ENCODE measurements around the gene MAMDC4.

The MAMDC4 gene

DNA sequence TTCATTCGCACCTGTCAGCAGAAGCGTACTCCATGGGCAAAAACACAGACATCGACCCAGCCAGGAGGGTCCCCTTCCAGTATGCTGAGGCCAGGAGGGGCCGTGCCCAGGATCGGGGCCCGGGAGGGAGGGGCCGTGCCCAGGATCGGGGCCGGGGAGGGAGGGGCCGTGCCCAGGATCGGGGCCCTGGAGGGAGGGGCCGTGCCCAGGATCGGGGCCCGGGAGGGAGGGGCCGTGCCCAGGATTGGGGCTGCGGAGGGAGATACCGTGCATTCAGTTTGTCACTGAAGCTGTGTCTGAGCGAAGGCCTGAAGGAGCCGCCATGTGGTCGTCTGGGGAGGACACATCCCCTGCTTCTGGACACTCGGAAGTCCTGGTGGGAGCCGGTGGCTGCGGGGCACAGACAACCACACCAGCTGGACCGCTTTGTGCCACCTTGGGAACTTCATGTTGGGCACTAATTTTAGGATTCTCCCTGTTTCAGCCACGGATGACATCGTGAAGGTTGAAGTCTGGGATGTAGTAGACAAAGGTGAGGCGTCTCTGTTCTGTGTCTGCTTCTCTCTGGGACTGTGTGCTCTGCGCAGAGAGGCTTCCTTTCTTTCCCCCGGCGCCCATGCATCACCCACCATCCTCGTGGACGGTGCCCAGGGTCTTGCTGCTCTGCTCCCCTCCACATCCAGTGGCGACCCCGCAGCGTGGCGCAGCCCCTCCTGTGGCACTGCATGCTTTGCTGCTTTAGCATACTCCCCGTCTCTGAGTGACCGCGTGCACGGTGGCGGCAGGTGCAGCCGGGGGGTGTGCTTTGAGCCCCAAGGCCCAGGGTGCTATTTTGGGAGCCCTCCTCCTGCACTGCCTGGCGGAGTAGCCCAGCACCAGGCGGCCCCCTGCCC is 26.6 kb upstream of the MAMDC4 start:
- DNase-seq = no peak
- H3K36me3 ChIP-seq = peaks cover 74% of the 10 kb centered on the region
- H3K4me3 ChIP-seq (ENCODE audit: low read depth, low read length) = no peak overlapping the region

DNA sequence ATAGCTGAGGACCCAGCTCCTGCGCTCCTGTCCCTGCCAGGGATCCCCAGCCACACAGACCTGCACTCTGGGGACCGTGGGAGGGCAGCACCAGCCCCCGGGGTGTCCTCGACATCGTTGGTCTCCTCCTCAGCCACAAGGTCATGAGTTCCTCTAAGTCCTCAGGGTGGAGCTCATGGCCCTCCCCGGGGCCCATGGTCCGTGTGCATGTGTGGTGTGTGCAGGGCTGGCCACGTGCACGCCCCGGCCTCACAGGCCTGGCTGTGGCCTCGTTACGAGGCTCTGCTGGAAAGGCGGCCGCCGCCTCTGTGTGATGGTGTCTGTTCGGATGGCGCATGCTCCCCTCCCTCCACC is 26.0 kb upstream of the MAMDC4 start:
- no peaks in the 10 kb centered on the region for H3K4me1 ChIP-seq
- H3K4me3 ChIP-seq (ENCODE audit: low read depth, low read length) = no peak overlapping the region
- no peaks in the 10 kb centered on the region for H3K27me3 ChIP-seq
- no peaks in the 10 kb centered on the region for H3K9me3 ChIP-seq
- H3K36me3 ChIP-seq = peaks cover 77% of the 10 kb centered on the region
- no peak for DNase-seq
- TF ChIP-seq, protein P1, sequence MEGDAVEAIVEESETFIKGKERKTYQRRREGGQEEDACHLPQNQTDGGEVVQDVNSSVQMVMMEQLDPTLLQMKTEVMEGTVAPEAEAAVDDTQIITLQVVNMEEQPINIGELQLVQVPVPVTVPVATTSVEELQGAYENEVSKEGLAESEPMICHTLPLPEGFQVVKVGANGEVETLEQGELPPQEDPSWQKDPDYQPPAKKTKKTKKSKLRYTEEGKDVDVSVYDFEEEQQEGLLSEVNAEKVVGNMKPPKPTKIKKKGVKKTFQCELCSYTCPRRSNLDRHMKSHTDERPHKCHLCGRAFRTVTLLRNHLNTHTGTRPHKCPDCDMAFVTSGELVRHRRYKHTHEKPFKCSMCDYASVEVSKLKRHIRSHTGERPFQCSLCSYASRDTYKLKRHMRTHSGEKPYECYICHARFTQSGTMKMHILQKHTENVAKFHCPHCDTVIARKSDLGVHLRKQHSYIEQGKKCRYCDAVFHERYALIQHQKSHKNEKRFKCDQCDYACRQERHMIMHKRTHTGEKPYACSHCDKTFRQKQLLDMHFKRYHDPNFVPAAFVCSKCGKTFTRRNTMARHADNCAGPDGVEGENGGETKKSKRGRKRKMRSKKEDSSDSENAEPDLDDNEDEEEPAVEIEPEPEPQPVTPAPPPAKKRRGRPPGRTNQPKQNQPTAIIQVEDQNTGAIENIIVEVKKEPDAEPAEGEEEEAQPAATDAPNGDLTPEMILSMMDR (IDR thresholded peaks at IDR 0.05; ENCODE audit: low read depth, low read length) = no peak

More for the DNA sequence above, 26.6 kb upstream of the MAMDC4 start:
- Histone ChIP-seq H3K27me3 (no peaks in the 10 kb centered on the region), H3K9me3 (no peaks in the 10 kb centered on the region), H3K4me1 (no peaks in the 10 kb centered on the region)
- TF ChIP-seq, protein P1 (IDR thresholded peaks at IDR 0.05; ENCODE audit: low read depth, low read length) = no peak

DNA sequence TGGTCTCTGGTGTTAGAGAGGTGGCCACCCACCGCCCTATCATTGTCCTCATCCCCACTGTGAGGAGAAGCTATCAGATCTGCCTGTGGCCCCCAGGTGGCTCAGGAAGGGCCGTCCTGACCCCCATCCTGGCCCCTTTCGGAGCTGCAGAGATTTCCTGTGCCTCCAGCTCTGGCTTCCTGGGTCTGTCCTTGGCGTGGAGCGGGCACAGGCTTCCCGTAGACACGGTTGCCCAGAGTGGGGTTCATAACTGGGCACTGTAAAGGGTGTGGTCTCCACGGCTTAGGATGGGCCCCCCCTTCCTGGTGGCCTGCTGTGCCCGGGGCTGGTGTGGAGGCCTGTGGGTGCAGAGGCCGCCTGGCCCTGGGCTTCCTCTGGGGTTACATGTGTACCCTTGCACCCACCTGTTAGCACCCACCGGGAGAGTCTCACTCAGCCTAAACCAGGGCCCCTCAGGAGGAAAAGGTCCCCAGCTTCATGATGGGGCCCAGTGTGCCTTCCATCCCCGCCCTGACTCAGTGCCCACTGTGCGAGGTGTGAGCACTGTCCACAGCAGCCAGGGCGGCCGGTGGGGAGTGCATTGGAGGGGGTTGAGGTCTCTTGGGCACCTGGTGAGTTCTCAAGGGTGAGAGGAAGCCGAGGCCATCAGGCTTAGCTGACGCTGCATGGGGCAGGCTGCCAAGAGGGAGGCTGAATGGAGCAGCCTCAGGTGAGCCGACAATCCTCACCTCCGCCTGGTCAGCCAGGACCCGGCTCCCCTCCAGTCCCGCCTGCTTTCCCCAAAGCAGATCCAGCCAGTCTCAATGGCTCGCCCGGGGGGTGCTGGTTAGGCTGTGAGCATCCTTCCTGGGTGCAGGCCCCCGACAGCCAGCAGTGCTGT is 25.2 kb upstream of the MAMDC4 start:
- no peaks in the 10 kb centered on the region for H3K4me1 ChIP-seq
- no peak for DNase-seq
- TF ChIP-seq, protein P1 (IDR thresholded peaks at IDR 0.05; ENCODE audit: low read depth, low read length) = no peak
- H3K27me3 ChIP-seq = no peaks in the 10 kb centered on the region
- H3K9me3 ChIP-seq = no peaks in the 10 kb centered on the region
- no peak overlapping the region for H3K4me3 ChIP-seq (ENCODE audit: low read depth, low read length)
- H3K36me3 ChIP-seq = peaks cover 84% of the 10 kb centered on the region

DNA sequence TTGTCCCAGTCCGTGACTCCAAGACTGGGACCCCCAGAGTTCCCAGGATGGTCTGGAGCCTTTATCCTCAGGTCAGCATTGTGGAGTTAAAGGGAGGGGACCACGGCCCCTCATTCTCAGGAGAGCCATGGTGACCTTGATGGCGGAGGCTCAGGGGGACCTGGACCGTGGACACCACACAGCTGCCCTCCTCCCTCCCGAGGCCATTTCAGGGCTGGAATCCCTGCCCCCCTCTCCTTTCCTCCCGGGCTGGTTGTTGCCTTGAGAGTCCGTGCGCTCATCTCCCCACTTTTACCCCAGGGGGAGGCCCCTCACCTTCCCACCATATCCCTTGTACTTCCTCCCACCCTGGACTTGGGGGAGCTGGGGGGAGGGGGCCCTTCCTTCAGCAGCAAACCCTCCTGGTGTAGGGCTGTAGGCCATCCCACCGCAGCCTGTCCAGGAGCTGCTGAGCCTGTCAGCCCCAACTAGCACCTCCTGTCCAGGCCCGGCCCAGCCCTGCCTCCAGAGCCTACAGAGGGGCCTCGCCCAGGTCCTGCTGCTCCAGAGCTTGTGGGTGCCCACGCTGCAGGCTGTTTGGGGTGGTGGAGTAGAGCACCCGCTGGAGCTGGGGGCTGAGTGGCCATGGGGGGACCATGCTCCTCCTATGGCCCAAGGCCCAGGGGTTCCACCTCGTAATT is 24.2 kb upstream of the MAMDC4 start:
- H3K27me3 ChIP-seq = no peaks in the 10 kb centered on the region
- no peaks in the 10 kb centered on the region for H3K4me1 ChIP-seq
- no peak for DNase-seq
- H3K4me3 ChIP-seq (ENCODE audit: low read depth, low read length) = no peak overlapping the region
- no peaks in the 10 kb centered on the region for H3K9me3 ChIP-seq
- TF ChIP-seq, protein P1 (IDR thresholded peaks at IDR 0.05; ENCODE audit: low read depth, low read length) = no peak
- peaks cover 91% of the 10 kb centered on the region for H3K36me3 ChIP-seq

DNA sequence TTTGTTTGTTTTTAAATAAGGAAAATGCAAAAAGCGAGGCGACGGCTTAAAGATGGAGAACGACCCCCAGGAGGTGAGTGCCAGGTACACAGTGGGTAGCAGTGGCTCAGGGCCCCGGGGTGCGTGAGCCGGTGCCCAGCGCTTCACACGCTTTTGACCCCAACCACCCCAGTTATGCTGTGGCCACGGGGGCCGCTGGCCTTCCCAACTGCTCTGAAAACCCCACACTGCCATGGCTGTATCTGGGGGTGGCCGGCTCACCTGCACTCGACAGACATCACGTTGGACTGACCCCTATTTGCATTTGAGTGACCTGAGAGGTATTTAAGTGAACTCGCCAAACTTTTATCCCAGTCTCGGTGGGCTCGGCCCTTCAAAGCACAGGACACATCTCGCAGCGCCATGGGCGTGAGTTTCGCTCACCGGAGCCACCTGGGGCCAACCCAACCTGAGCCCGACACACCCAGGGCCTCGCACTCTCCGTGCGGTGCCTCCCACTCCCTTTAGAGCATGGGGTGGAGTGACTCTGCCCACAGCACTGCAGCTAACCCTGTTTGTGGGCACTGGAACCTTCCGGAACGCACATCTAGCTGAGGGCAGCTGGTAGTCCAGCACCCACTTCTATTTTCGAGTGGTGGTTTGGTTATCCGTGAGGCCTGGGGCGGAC is 23.5 kb upstream of the MAMDC4 start:
- TF ChIP-seq, protein P1 (IDR thresholded peaks at IDR 0.05; ENCODE audit: low read depth, low read length) = no peak
- no peak for DNase-seq
- no peaks in the 10 kb centered on the region for H3K27me3 ChIP-seq
- H3K36me3 ChIP-seq = peaks cover 86% of the 10 kb centered on the region
- no peak overlapping the region for H3K4me3 ChIP-seq (ENCODE audit: low read depth, low read length)
- no peaks in the 10 kb centered on the region for H3K4me1 ChIP-seq
- no peaks in the 10 kb centered on the region for H3K9me3 ChIP-seq

All from BE2C (cell line).